Tibial nerve (tissue), 4 donors: Measurements from ENCODE around the gene LZTR1. TPM values are rescaled to one million over a fixed set of nuclear protein-coding genes. Genes with fewer than 3 reads are reported as not detected.

Experiments used
- DNase-seq, 2 donors: peaks; one replicate each; pipeline ENCODE4 v3.0.0-alpha.2; 2019; ENCODE audit warnings: low spot score in 2 of 2
- H3K27ac ChIP-seq, 4 donors: fragments of 200-600 bp; sonication (generic) in 3 of 4; one replicate each; pipeline ENCODE4 v1.5.1; 2017 to 2019; ENCODE audit warnings: mild to moderate bottlenecking in 1 of 4
- H3K27me3 ChIP-seq, 2 donors: fragments of 200-600 bp; sonication (generic) in 1 of 2; one replicate each; pipeline versions ENCODE4 v1.5.1 to v1.6.0; 2017 to 2019
- H3K36me3 ChIP-seq, 3 donors: fragments of 200-600 bp; sonication (generic); one replicate each; pipeline ENCODE4 v1.5.1; 2018 to 2019
- H3K4me1 ChIP-seq, 4 donors: fragments of 200-600 bp; sonication (generic) in 3 of 4; one replicate each; pipeline ENCODE4 v1.5.1; 2017 to 2019
- H3K4me3 ChIP-seq, 4 donors: fragments of 200-600 bp; sonication (generic) in 3 of 4; one replicate each; pipeline ENCODE4 v1.5.1; 2017 to 2019; ENCODE audit warnings: mild to moderate bottlenecking in 1 of 4, moderate library complexity in 1 of 4
- H3K9me3 ChIP-seq, 4 donors: fragments of 200-600 bp; sonication (generic) in 3 of 4; one replicate each; pipeline ENCODE4 v1.5.1; 2017 to 2019
- EP300 ChIP-seq, 2 donors: sonication (generic); formaldehyde crosslinking; IDR thresholded peaks; one replicate each; pipeline ENCODE4 v1.6.1; 2017; ENCODE audit warnings: antibody characterized with exemption in 2 of 2, mild to moderate bottlenecking in 1 of 2
- POLR2A ChIP-seq, 2 donors: fragments of 450-650 bp; IDR thresholded peaks; one replicate each; pipeline ENCODE4 v1.6.1; 2017; ENCODE audit warnings: antibody characterized with exemption in 2 of 2, mild to moderate bottlenecking in 2 of 2, moderate library complexity in 2 of 2
- WGBS, 2 donors: methylation state at CpG; one replicate each; pipeline ENCODE4 v1.1.5; 2018; 5-methylcytosine and 5-hydroxymethylcytosine counted together
- total RNA-seq, 4 donors: library from RNA; depleted of rRNA; stranded (reverse); fragments of >200 nt; gene quantifications; one replicate each; pipeline ENCODE4 v1.1.0, GENCODE V29; 2016
- TF ChIP-seq, protein P1 (sequence below), 5 experiments: fragments of 200-600 bp in 3 of 5; fragments of 450-650 bp in 2 of 5; sonication (generic) in 3 of 5; IDR thresholded peaks; one replicate each; pipeline ENCODE4 v1.5.1; 2016 to 2019; ENCODE audit warnings: antibody characterized with exemption in 5 of 5, mild to moderate bottlenecking in 3 of 5, moderate library complexity in 2 of 5

The LZTR1 gene
- total RNA-seq, 4 donors from 2014 or later = 59.8 to 127 (median 66.5) TPM

GRCh38 chr22:21042978-21043859 is 61.1 kb downstream of the LZTR1 start:
- Histone ChIP-seq H3K27me3 (no peaks in the 10 kb centered on the region), H3K36me3 (no peaks in the 10 kb centered on the region), H3K4me3 (no peak overlapping the region), H3K27ac (no peak overlapping the region), H3K4me1 (peaks cover 0 to 24% (median 11%) of the 10 kb centered on the region in 4 donors), H3K9me3 (no peaks in the 10 kb centered on the region)
- TF ChIP-seq EP300 (IDR thresholded peaks at IDR 0.05) = no peak
- no peak for DNase-seq
- WGBS, 2 donors = 81 to 84% methylated on average over 6 of the region's 6 CpGs

GRCh38 chr22:21043860-21044535 is 61.9 kb downstream of the LZTR1 start:
- TF ChIP-seq, protein P1, sequence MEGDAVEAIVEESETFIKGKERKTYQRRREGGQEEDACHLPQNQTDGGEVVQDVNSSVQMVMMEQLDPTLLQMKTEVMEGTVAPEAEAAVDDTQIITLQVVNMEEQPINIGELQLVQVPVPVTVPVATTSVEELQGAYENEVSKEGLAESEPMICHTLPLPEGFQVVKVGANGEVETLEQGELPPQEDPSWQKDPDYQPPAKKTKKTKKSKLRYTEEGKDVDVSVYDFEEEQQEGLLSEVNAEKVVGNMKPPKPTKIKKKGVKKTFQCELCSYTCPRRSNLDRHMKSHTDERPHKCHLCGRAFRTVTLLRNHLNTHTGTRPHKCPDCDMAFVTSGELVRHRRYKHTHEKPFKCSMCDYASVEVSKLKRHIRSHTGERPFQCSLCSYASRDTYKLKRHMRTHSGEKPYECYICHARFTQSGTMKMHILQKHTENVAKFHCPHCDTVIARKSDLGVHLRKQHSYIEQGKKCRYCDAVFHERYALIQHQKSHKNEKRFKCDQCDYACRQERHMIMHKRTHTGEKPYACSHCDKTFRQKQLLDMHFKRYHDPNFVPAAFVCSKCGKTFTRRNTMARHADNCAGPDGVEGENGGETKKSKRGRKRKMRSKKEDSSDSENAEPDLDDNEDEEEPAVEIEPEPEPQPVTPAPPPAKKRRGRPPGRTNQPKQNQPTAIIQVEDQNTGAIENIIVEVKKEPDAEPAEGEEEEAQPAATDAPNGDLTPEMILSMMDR (IDR thresholded peaks at IDR 0.05) = no peak
- TF ChIP-seq EP300 (IDR thresholded peaks at IDR 0.05) (no peak), POLR2A (IDR thresholded peaks at IDR 0.05) (no peak)
- WGBS, 2 donors = 88 to 94% methylated on average over 15 of the region's 15 CpGs
- no peaks in the 10 kb centered on the region for H3K9me3 ChIP-seq
- H3K4me3 ChIP-seq = no peak overlapping the region
- no peak for DNase-seq
- H3K27me3 ChIP-seq = no peaks in the 10 kb centered on the region
- no peak overlapping the region for H3K27ac ChIP-seq
- H3K36me3 ChIP-seq = no peaks in the 10 kb centered on the region
- H3K4me1 ChIP-seq = peaks cover 0 to 21% (median 11%) of the 10 kb centered on the region in 4 donors

DNA sequence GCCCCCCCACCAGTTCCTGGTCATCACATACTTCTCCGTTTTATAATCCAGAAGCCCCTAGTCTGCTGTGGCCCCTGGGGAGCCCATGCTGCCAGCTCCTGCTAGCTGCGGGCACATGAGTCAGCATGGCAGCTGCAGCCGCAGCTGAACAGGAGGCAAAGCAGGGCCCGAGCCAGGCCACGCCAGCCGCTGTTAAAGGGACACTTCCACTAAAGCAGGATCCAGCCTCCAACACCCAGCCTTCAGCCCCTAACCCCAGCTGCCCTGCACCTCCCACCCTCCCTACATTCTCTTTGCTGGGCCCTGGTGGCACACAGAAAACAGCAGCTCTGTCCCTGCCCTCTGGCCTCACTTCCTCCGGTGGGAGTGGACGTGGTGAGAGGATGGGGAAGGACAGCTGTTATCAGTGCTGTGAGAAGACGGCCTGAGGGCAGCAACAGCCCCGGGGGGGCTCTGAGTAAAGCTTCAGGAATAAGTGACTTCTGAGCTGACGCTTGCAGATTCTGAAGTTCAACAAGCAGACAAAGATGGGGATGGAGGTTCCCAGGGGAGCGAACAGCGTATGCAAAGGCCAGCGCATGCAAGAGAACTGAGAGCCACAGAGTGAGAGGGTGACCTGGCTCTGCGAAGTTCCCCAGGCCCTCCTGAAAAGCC is 63.0 kb downstream of the LZTR1 start:
- no peak for DNase-seq
- H3K36me3 ChIP-seq = no peaks in the 10 kb centered on the region
- WGBS, 2 donors = 12 to 14% methylated on average over 15 of the region's 15 CpGs
- H3K4me1 ChIP-seq = peaks cover 0 to 21% (median 11%) of the 10 kb centered on the region in 4 donors
- peak overlapping the region; percentile 25 to 53 (median 38) for H3K4me3 ChIP-seq
- H3K27ac ChIP-seq = no peak overlapping the region
- H3K9me3 ChIP-seq = no peaks in the 10 kb centered on the region
- no peaks in the 10 kb centered on the region for H3K27me3 ChIP-seq
- TF ChIP-seq, protein P1 (IDR thresholded peaks at IDR 0.05) = no peak
- TF ChIP-seq EP300 (IDR thresholded peaks at IDR 0.05) (no peak), POLR2A (IDR thresholded peaks at IDR 0.05) (no peak)

DNA sequence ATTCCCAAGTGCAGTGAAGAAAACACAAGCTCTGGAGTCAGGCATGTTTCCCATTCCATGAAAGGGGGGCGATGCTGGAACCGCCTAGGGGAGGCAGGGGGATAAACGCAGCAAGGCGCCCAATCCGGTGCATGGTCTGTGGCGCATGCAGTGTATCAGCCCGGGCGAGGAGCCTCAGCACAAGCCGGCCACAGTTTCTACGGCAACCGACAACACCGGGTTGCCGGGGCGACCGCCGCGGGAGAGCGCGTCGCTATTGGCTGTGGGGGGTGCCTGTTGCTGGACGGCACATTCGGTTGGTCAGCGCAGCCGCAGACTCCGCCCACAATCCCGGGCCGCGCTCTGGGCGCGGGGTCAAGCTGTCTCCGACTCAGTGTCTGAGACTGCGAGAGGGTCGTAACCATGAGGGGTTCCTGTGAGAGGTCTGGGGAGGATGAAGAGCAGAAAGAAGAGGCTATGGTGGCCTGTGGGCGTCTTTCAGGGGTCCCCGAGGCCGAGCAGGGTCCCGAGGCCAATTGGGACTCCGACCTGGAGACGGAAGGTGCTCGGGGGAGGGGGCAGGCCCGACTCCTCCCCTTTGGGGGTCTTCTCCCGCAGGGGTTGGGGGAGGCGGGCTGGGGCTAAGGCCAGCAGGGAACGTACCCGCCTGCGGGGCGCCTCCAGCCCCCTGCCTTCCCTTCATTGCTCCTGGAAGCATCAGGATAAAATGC is 63.6 kb downstream of the LZTR1 start, which contains the start of gene LRRC74B:
Gene LRRC74B, plus strand, starts transcription at position 362 of the 710 bp plus-strand sequence. Its CDS starts 41 bp downstream, at position 403.
- Histone ChIP-seq H3K27ac (peak within 1 kb of the TSS in 1 of 4 donors; percentile 48), H3K27me3 (no peaks in the 10 kb centered on the region), H3K36me3 (no peaks in the 10 kb centered on the region), H3K4me3 (peak within 1 kb of the TSS; percentile 25 to 53 (median 38)), H3K4me1 (peaks cover 0 to 21% (median 11%) of the 10 kb centered on the region in 4 donors), H3K9me3 (no peaks in the 10 kb centered on the region)
- peak; percentile 74 to 83 for DNase-seq
- 8 to 9% methylated on average over 24 to 34 of the region's 47 CpGs for WGBS, 2 donors
- TF ChIP-seq POLR2A (IDR thresholded peaks at IDR 0.05) (no peak), EP300 (IDR thresholded peaks at IDR 0.05) (no peak)
- TF ChIP-seq, protein P1 (IDR thresholded peaks at IDR 0.05) = no peak
